Gastrocnemius medialis (tissue), 4 donors: ENCODE results near the gene TMC2.

Experiments used
- POLR2A ChIP-seq, 2 donors: fragments of 450-650 bp; IDR thresholded peaks; one replicate each; pipeline ENCODE4 v1.6.1; 2017; ENCODE audit warnings: antibody characterized with exemption in 2 of 2, mild to moderate bottlenecking in 2 of 2, moderate library complexity in 2 of 2
- TF ChIP-seq, protein P1 (sequence below), 5 experiments: fragments of 450-650 bp in 3 of 5; fragments of 200-600 bp in 2 of 5; sonication (generic) in 2 of 5; IDR thresholded peaks in 4 of 5; conservative IDR thresholded peaks in 1 of 5; 1 replicate in 4 of 5; 2 replicates in 1 of 5; pipeline ENCODE4 v1.5.1; 2016 to 2019; ENCODE audit warnings: antibody characterized with exemption in 5 of 5, mild to moderate bottlenecking in 3 of 5, moderate library complexity in 3 of 5

DNA sequence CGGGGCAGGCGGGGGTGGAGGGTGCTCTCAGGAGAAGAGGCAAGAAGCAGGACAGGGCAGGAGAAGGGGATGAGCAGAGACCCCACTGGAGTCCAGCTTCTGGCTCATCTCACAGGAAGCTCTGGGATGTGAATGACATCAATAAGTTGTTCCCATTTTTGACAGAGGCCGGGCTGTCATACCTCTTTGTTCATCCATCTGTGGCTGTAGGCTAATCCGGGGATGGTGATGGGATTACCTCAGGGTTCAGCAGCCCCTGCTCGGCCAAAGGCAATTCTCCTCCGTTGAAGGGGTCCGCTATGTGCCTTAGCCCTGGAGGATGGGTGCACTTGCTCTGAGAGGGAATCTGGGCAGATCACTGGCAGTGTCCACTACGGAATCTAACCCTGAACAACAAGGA, 3.3 kb upstream of the TMC2 start:
- TF ChIP-seq, protein P1, sequence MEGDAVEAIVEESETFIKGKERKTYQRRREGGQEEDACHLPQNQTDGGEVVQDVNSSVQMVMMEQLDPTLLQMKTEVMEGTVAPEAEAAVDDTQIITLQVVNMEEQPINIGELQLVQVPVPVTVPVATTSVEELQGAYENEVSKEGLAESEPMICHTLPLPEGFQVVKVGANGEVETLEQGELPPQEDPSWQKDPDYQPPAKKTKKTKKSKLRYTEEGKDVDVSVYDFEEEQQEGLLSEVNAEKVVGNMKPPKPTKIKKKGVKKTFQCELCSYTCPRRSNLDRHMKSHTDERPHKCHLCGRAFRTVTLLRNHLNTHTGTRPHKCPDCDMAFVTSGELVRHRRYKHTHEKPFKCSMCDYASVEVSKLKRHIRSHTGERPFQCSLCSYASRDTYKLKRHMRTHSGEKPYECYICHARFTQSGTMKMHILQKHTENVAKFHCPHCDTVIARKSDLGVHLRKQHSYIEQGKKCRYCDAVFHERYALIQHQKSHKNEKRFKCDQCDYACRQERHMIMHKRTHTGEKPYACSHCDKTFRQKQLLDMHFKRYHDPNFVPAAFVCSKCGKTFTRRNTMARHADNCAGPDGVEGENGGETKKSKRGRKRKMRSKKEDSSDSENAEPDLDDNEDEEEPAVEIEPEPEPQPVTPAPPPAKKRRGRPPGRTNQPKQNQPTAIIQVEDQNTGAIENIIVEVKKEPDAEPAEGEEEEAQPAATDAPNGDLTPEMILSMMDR (IDR thresholded peaks at IDR 0.05 in 4 of 5, conservative IDR thresholded peaks at IDR 0.05 in 1 of 5), result no peak
- no peak for TF ChIP-seq POLR2A (IDR thresholded peaks at IDR 0.05)
